Measurements from ENCODE around the gene MALT1.

DNA sequence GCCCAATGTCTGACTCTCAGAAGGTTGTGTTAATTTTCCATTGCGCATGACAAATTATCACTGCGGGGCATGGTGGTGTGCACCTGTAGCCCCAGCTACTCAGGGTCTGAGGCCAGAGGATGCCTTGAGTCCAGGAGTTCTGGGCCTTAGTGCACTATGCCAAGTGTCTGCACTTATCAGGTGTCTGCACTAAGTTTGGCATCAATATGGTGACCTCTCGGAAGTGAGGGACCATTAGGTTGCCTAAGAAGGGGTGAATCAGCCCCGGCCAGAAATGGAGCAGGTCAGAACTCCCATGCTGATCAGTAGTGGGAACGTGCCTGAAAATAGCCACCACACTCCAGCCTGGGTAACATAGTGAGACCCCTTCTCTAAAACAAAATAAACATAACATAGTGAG lies 131.7 kb downstream of the MALT1 start:
- TF ChIP-seq POLR2A (IDR thresholded peaks at IDR 0.05; ENCODE audit: extremely low read depth, insufficient read length) = no peak
- TF ChIP-seq, protein P1, sequence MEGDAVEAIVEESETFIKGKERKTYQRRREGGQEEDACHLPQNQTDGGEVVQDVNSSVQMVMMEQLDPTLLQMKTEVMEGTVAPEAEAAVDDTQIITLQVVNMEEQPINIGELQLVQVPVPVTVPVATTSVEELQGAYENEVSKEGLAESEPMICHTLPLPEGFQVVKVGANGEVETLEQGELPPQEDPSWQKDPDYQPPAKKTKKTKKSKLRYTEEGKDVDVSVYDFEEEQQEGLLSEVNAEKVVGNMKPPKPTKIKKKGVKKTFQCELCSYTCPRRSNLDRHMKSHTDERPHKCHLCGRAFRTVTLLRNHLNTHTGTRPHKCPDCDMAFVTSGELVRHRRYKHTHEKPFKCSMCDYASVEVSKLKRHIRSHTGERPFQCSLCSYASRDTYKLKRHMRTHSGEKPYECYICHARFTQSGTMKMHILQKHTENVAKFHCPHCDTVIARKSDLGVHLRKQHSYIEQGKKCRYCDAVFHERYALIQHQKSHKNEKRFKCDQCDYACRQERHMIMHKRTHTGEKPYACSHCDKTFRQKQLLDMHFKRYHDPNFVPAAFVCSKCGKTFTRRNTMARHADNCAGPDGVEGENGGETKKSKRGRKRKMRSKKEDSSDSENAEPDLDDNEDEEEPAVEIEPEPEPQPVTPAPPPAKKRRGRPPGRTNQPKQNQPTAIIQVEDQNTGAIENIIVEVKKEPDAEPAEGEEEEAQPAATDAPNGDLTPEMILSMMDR (IDR thresholded peaks at IDR 0.05; ENCODE audit: low read depth, low read length) = no peak

All from NB4 (cell line).